Heart right ventricle (tissue), 16 donors: ENCODE measurements around the gene ST13. TPM values are rescaled to one million over a fixed set of nuclear protein-coding genes. Genes with fewer than 3 reads are reported as not detected.
"Not testable (repeated sequence)": the region's sequence is repeated elsewhere in the genome, so short reads cannot be mapped to it uniquely, and the experiment has no call there.

Experiments used
- ATAC-seq, 8 donors: fragments of 200-7000 bp; cut with Tn5 transposase; one replicate each; pipeline ENCODE4 v1.9.1; 2020; ENCODE audit warnings: mild to moderate bottlenecking in 8 of 8, moderate library complexity in 8 of 8, moderate number of reproducible peaks in 1 of 8
- DNase-seq, 2 donors: peaks; one replicate each; pipeline ENCODE4 v3.0.0-alpha.2; 2020
- H3K27ac ChIP-seq, 10 donors: fragments of 200-600 bp; sonication (generic) in 2 of 10; one replicate each; pipeline versions ENCODE4 v1.5.0 to v1.8.0; 2020 to 2022; ENCODE audit warnings: mild to moderate bottlenecking in 3 of 10
- H3K27me3 ChIP-seq, 7 donors: fragments of 200-600 bp; one replicate each; pipeline ENCODE4 v1.8.0; 2021 to 2022; ENCODE audit warnings: mild to moderate bottlenecking in 2 of 7
- H3K36me3 ChIP-seq, 9 donors: fragments of 200-600 bp; sonication (generic) in 1 of 9; one replicate each; pipeline versions ENCODE4 v1.5.0 to v1.8.0; 2020 to 2022; ENCODE audit warnings: mild to moderate bottlenecking in 2 of 9
- H3K4me1 ChIP-seq, 9 donors: fragments of 200-600 bp; sonication (generic) in 1 of 9; one replicate each; pipeline versions ENCODE4 v1.5.0 to v1.8.0; 2020 to 2022; ENCODE audit warnings: mild to moderate bottlenecking in 4 of 9
- H3K4me3 ChIP-seq, 10 donors: fragments of 200-600 bp; sonication (generic) in 2 of 10; one replicate each; pipeline versions ENCODE4 v1.5.0 to v1.8.0; 2020 to 2022; ENCODE audit warnings: mild to moderate bottlenecking in 7 of 10, moderate library complexity in 2 of 10
- H3K9me3 ChIP-seq, 11 donors: fragments of 200-600 bp in 10 of 11; sonication (generic) in 2 of 11; one replicate each; pipeline versions ENCODE4 v1.5.0 to v1.8.0; 2013 to 2022; ENCODE audit warnings: mild to moderate bottlenecking in 2 of 11, control low read depth in 1 of 11, moderate library complexity in 1 of 11
- WGBS, 2 donors: extraction: QIAGEN DNeasy Blood & Tissue Kit; methylation state at CpG; one replicate each; pipeline ENCODE4 v1.1.7; 2013; ENCODE audit warnings: inconsistent platforms in 1 of 2; 5-methylcytosine and 5-hydroxymethylcytosine counted together
- intact Hi-C, 10 donors: fragments of 100-400 bp; cut with DNase I; formaldehyde crosslinking; loops; one replicate each; pipeline versions ENCODE4 v1.11.1 to v1.14.2; 2022
- polyA plus RNA-seq, 2 donors: library from polyadenylated mRNA; stranded (reverse); fragments of 200-250 nt; gene quantifications; one replicate each; pipeline ENCODE4 v1.2.3, GENCODE V29; 2013
- total RNA-seq, 10 donors: library from RNA; stranded (reverse); fragmentation: NEBNext Ultra II Directional in 3 of 10; extraction: Animal tissue kit (Norgen Biotek cat#: 25700) in 3 of 10; gene quantifications; one replicate each; pipeline versions ENCODE4 v1.2.1 to v1.2.4, GENCODE V29; 2021 to 2023
- TF ChIP-seq, protein P1 (sequence below), 9 donors: fragments of 200-600 bp; sonication (generic) in 2 of 9; IDR thresholded peaks; one replicate each; pipeline versions ENCODE4 v1.5.0 to v1.8.0; 2021 to 2022; ENCODE audit warnings: antibody characterized with exemption in 9 of 9, mild to moderate bottlenecking in 5 of 9, moderate library complexity in 1 of 9
- donor health status: Arrhythmogenic right ventricular cardiomyopathy.
- donor health status: ischemic (EF 13 %, LVEDD 7.1; RV severe dilation, severe dysfunction).
- donor health status: healthy with polysubstance abuse.
- donor health status: DM: no; HTN: yes; CAD: no.
- donor health status: DM: no; HTN: no; CAD: no.
- donor health status: ischemic (EF 25% LVEDD 6.9; RV normal size, moderate dysfunction).
- donor health status: ischemic (EF 25% LVEDD 5.7; RV mildly dilated, moderate dysfunction).
- donor health status: healthy.
- donor health status: DM: yes; HTN: yes; CAD: no.
- donor health status: Ischemic cardiomyopathy.
- donor health status: ischemic (EF 35%, LVEDD 5.7; RV mildly dilated, moderate dysfunction).
- donor health status: nonischemic (EF 11% LVEDD 7.7; RV severe dilation, severe dysfunction).
- donor health status: DM: yes; HTN: yes; CAD: no.
- donor health status: PGD.
- donor health status: ischemic (EF 29% LVEDD 5.4; RV normal size, mild dysfunction).
- donor health status: nonischemic (EF 23%, LVEDD 6.1; RV moderate dilation, normal function).

ST13 gene
- total and polyA plus RNA-seq, 12 donors, result 35.0 to 238 (median 212) TPM

DNA sequence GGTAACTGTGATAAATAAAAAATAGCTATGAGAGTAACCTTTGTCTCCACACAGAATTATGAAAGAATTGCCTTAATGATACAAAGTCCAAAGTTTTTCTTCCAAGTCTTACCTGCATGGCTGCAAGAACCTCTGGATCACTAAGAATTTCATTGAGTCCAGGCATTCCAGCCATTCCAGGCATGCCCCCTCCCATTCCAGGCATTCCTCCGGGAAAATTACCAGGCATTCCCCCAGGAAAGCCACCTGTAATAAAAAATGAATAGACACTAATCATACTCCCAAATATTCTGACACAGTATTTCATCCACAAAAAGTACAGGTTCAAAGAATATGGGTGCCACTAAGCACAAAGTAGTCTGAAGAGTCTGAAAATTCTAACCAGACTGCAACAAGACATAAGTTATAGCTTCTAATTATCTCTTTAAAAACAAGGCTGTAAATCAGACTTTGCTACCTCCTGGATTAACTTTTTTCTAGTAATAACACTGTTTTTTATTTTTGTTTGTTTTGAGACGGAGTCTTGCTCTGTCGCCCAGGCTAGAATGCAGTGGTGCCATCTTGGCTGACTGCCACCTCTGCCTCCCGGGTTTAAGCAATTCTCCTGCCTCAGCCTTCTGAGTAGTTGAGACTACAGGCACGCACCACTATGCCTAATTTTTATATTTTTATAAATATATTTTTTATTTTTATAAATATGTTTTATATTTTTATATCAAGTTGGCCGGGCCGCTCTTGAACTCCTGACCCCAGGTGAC, 29.3 kb downstream of the ST13 start:
- Histone ChIP-seq H3K4me1 (no peaks in the 10 kb centered on the region), H3K9me3 (no peaks in the 10 kb centered on the region), H3K27ac (no peak overlapping the region), H3K36me3 (peaks cover 0 to 99% (median 59%) of the 10 kb centered on the region in 9 donors), H3K4me3 (no peak overlapping the region), H3K27me3 (no peaks in the 10 kb centered on the region)
- DNase-seq (no peak), ATAC-seq (no peak)
- TF ChIP-seq, protein P1, sequence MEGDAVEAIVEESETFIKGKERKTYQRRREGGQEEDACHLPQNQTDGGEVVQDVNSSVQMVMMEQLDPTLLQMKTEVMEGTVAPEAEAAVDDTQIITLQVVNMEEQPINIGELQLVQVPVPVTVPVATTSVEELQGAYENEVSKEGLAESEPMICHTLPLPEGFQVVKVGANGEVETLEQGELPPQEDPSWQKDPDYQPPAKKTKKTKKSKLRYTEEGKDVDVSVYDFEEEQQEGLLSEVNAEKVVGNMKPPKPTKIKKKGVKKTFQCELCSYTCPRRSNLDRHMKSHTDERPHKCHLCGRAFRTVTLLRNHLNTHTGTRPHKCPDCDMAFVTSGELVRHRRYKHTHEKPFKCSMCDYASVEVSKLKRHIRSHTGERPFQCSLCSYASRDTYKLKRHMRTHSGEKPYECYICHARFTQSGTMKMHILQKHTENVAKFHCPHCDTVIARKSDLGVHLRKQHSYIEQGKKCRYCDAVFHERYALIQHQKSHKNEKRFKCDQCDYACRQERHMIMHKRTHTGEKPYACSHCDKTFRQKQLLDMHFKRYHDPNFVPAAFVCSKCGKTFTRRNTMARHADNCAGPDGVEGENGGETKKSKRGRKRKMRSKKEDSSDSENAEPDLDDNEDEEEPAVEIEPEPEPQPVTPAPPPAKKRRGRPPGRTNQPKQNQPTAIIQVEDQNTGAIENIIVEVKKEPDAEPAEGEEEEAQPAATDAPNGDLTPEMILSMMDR (IDR thresholded peaks at IDR 0.05), result no peak
- 71 to 84% methylated on average over 7 of the region's 7 CpGs for WGBS, 2 donors
- intact Hi-C loops, result no loop called here

GRCh38 chr22:40826292-40826691, 30.1 kb downstream of the ST13 start:
- intact Hi-C loops, ATAC-seq, H3K4me1 ChIP-seq, DNase-seq, H3K27me3 ChIP-seq, H3K27ac ChIP-seq, H3K4me3 ChIP-seq, H3K9me3 ChIP-seq: not testable (repeated sequence)
- 86 to 96% methylated on average over 2 of the region's 2 CpGs for WGBS, 2 donors
- peaks cover 0 to 91% (median 51%) of the 10 kb centered on the region in 9 donors for H3K36me3 ChIP-seq

DNA sequence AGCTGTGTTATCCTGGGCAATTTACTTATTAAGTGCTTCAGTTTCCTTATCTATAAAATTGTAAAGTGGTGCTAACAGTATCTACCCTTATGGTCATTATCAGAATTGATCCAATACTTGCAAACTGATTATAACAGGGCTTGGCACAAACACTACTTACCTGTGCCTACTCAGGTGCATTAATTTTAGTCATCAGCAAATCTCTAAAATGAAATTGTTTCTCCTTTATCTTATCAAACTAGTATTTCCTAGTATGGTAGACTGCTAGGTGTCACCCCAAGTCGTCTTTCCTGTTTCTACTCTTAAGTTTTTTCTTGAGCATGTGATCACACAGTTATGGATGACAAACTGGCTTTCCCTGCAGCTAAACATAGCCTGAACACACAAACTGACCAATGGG, 33.0 kb downstream of the ST13 start:
- intact Hi-C loops, result no loop called here
- WGBS, 2 donors, result 64 to 66% methylated on average over 1 of the region's 1 CpG
- TF ChIP-seq, protein P1 (IDR thresholded peaks at IDR 0.05), result no peak
- H3K4me1 ChIP-seq, result peaks cover 0 to 12% (median 10%) of the 10 kb centered on the region in 9 donors
- ATAC-seq (no peak), DNase-seq (no peak)
- no peak overlapping the region for H3K4me3 ChIP-seq
- H3K27ac ChIP-seq, result no peak overlapping the region
- H3K9me3 ChIP-seq, result no peaks in the 10 kb centered on the region
- H3K27me3 ChIP-seq, result no peaks in the 10 kb centered on the region
- H3K36me3 ChIP-seq, result peaks cover 0 to 63% (median 31%) of the 10 kb centered on the region in 9 donors

DNA sequence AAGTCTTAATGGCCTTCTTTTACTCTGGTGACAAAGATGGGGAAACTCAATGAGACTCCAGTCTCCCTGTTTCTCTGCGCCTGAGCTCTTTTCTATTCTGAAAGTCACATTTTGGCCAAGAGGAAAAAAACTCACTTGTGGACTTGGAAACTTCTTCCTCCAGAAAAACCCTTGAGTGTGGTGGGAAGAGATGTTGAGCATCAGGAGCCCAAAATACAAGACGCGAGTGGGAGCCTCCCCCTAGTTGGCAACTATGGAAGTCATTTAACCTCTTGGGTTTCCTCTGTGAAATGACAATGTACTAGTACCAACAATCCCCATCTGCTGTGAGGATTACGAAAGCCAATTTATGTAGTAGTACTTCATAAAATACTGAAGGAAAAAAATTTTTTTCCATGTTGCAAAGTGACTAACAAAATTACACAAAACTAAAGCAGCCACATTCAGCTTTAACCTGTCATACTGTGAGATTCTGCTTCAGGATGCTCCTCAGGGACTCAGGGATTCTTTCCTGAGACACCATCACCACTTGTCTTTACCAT, 36.8 kb downstream of the ST13 start:
- intact Hi-C loops, result loop anchor here in 1 of 10 donors (5.0 kb wide), 2 partner anchors 38 to 152 kb away; partner anchors contain the start of genes ST13 and XPNPEP3
- Histone ChIP-seq H3K27ac (peak overlapping the region in 9 of 10 donors; percentile 38 to 89 (median 72)), H3K4me3 (peak overlapping the region; percentile 75 to 99 (median 90)), H3K9me3 (no peaks in the 10 kb centered on the region), H3K27me3 (no peaks in the 10 kb centered on the region), H3K36me3 (peaks cover 0 to 34% (median 10%) of the 10 kb centered on the region in 9 donors), H3K4me1 (peaks cover 3 to 34% (median 27%) of the 10 kb centered on the region in 9 donors)
- TF ChIP-seq, protein P1 (IDR thresholded peaks at IDR 0.05), result no peak
- peak in 1 of 8 donors; percentile 4 for ATAC-seq
- DNase-seq, result no peak
- 5 to 7% methylated on average over 4 of the region's 4 CpGs for WGBS, 2 donors
